Measurements from ENCODE around the gene TAAR5.

DNA sequence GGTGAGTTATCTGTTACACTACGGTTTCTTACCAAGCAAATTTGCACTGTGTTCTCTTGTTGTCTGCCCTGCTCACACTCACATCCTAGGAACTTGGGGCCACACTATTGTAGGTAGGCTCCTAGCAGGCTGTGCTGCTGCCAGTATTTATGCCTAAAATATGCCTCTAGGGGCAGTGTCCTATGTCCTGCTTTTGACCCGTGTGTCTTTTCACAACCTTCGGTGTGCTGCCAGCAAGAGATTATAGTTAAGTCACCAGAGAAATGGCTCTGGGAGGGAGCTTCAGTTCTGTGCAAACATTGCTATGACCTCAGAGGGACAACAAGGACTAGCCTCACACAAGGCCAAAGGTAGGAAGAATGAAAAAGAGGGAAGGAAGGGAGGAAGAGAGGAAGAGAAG is 8.9 kb upstream of the TAAR5 start:
- TF ChIP-seq, protein P1, sequence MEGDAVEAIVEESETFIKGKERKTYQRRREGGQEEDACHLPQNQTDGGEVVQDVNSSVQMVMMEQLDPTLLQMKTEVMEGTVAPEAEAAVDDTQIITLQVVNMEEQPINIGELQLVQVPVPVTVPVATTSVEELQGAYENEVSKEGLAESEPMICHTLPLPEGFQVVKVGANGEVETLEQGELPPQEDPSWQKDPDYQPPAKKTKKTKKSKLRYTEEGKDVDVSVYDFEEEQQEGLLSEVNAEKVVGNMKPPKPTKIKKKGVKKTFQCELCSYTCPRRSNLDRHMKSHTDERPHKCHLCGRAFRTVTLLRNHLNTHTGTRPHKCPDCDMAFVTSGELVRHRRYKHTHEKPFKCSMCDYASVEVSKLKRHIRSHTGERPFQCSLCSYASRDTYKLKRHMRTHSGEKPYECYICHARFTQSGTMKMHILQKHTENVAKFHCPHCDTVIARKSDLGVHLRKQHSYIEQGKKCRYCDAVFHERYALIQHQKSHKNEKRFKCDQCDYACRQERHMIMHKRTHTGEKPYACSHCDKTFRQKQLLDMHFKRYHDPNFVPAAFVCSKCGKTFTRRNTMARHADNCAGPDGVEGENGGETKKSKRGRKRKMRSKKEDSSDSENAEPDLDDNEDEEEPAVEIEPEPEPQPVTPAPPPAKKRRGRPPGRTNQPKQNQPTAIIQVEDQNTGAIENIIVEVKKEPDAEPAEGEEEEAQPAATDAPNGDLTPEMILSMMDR (conservative IDR thresholded peaks at IDR 0.05; ENCODE audit: low read depth, low read length), result peak; percentile 52
- TF ChIP-seq EZH2 (IDR thresholded peaks at IDR 0.05; ENCODE audit: low read length, unreplicated experiment), result no peak
- no peak for TF ChIP-seq EZH2phosphoT487 (IDR thresholded peaks at IDR 0.05; ENCODE audit: borderline replicate concordance, low read length)

Measured in PC-3 (cell line).